Ishikawa (cell line): Measurements from ENCODE around the gene MYH16.

Experiments
- EGR1 ChIP-seq: IDR thresholded peaks from 2 replicates; pipeline ENCODE4 v1.6.1; 2012
- TAF1 ChIP-seq: IDR thresholded peaks from 2 replicates; pipeline ENCODE4 v1.6.1; 2012; ENCODE audit warnings: low read depth, mild to moderate bottlenecking
- ZBTB7A ChIP-seq: IDR thresholded peaks from 2 replicates; pipeline ENCODE4 v1.6.1; 2012; ENCODE audit warnings: low read depth

DNA sequence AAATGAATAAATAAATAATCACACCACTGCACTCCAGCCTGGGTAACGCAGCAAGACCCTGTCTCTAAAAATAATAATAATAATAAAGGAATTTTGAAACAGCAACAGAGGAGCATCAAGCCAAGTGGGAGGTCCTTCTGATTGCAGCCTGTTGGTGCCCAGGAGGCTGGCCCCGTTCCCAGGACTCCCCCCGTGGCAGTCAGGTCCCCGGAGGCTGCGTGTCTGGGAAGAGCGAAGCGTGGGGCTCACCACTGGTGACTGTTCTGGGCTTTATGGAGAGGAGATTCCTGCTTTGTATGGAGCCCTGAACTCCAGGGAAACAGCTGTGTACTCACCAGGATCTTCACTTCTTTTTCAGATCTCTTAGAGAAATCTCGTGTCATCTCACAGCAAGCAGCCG lies 19.3 kb upstream of the MYH16 start:
- TF ChIP-seq TAF1 = no peak
- no peak for TF ChIP-seq ZBTB7A
- no peak for TF ChIP-seq EGR1
